Stimulated activated CD8-positive, alpha-beta memory T cell treated with anti-CD3 and anti-CD28 coated beads, Interleukin-15, amount 100 ng/mL, for 24 hours (primary cell): ENCODE results near the gene ABCG1.

ENCODE experiments used
- DNase-seq: peaks from one replicate; pipeline ENCODE4 v3.0.0-alpha.2; 2020; ENCODE audit warnings: low read depth

Gene ABCG1

DNA sequence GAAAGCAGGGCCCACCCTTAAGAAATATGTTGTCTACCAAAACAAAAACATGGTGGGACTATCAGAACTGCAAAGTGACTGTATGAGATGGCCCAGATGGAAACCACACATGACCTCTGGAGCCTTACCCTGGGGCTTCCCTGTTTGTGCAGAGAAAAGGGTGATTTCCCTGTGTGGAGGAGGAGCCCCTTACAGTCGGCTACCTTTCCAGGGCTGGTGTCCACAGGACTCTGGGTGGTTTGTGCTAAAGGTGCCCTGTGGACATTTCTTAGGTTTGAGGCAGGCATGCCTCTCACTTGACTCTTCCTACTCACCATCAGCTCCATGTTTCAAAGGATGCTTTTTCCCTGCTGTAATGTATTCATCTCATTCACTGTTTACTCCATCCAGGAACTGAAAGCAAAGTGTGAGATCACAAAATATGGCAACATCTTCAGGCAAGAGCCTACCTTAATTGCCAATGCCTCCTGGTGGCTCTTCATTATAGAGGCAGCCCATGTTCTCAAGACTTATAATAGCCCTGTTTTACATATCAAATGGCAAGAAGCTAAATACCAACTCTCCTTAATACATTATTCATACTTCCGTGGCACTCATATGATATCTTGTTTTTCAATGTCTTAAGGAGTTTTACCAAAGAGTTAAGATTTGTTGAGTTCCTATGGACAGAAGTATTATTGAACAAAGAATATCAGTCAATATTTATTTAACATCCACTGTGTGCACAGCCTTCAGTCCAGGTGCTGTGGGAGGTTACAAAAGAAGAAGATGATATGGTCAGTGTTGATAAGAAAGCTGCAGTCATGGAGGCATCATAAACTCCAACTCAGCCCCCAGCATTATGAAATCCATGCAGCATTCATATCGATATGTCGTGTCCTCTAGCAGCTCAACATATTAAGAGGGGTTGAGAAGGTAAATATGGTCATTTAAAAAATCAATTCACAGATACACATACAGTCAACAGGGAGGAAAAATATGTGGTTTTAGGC, 111.7 kb downstream of the ABCG1 start:
- no peak for DNase-seq

DNA sequence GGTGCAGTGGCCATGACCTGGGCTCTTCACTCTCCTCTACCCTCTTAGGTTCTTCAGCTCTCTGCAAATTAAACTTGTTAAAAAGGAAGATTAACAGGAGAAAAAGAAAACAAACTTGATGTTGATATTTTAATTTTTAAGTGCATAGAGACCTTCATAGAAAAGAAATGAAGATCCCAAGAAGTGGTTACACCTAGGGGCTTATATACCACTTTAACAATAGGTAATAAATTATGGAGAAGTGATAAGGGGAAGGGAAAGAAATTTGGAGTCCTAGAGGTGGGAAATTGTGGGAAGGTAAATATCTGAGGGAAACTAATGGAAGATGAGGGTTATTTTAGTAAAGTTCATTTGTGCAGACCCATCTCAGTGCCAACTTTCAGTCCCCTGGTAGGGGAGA, 112.7 kb downstream of the ABCG1 start:
- no peak for DNase-seq

DNA sequence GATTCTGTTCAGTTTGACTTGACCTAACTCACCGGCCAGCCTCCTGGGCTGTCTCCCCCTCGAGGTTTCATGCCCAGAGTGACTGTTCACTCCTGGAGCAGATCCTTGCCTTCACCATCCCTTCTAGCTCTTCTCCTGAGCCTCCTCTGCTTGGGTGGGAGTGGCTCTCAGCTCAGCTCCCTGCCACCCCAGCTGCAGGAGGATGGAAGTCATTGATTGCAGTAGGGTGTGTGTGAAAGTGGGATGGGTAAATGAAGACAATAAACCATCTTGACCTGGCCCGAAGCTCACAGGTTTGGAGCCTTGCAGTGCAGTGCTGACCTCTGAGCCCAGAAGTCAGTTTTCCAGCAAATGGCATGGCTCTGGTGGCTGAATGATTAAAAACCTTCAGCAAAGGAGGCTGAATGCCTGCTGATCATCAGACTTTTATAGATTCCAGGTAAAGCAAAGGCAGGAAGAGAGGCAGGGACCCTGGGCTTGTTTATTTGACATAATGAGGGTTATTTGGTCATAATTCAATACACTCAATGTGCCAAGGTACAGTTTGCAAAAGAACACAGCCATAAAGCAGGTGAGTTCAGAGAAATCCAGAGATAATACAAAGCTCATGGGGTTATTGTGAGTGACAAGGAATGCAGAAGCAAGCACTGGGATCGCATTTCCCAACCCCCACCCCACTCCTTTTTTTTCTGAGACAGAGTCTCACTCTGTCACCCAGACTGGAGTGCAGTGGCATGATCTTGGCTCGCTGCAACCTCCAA, 113.8 kb downstream of the ABCG1 start:
- DNase-seq, result no peak

DNA sequence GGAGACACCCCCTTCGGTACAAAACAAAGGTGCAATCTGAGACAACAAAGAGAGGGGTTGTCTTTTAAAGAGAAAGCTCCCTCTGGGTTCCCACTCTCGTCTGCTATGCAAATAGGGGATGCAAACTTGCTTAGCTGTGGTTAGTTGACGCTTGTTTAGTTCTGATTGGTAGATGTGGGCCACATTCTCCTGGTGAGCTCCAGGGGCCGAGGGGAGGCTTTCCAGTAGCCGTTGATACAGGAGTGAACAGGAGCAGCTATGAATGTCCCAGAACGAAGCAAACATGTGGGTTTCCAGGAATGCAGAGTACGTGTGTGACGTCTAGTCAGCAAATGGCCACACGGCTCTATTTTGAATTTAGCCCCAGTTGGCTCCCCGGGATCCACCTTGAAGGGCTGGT, 117.1 kb downstream of the ABCG1 start:
- no peak for DNase-seq

DNA sequence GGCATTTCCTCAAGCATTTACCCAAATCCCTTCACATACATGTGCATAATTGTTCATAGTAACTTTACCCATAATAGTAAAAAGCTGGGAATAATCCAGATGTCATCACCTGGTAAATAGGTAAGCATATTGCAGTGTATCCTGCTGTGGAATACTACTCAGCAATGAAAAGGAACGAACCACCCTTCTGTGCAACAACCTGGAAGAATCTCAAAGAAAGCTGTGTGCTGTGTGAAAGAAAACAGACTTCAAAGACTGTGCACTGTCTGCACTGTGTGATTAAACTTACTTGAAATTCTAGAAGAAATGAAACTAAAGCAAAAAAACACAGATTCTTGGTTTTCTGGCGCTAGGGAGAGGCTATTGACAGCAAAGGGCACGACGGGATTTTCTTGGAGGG, 118.3 kb downstream of the ABCG1 start:
- no peak for DNase-seq

DNA sequence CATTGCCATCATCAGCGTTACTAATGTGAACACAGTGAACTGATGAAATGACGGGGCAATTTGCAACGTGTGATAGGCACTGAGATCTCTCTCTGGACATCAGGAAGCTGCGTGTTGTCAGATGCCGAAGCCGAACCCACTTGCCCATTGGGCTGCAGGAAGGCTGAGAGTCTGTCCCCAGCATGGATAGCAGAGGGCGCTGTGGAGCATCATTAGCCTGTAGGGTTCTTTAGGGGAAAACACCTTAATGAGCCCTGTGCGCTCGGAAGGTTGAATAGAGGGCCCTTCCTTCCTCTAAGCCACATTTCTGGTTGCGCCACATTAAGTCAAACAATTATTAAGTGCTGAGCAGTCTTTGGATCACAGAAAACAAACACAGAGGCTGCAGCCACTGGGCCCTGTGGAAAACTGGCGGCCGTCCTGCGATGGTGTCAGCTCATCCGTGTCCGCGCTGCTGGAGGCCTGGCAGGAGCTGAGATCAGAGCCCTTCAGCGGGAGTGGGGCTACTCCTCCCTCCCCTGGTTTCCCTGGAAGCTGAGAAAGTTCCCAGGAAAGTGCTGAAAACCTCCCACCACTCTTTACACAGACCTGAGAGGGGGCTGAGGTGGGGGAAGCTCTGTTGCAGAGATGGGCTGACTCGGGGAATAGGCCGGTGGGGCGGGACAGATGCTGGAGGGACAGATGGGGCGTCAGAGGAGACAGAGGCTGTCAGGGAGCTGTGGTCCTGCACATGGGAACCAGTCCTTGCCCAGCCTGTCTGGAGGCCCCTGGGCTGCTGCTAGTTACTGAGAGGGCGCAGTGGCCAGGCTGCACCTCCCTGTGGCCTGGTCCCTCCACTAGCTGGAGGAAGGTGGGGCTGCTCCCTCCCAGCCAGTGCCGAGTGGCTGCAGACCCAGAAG, 119.1 kb downstream of the ABCG1 start:
- DNase-seq, result peak; percentile 50

DNA sequence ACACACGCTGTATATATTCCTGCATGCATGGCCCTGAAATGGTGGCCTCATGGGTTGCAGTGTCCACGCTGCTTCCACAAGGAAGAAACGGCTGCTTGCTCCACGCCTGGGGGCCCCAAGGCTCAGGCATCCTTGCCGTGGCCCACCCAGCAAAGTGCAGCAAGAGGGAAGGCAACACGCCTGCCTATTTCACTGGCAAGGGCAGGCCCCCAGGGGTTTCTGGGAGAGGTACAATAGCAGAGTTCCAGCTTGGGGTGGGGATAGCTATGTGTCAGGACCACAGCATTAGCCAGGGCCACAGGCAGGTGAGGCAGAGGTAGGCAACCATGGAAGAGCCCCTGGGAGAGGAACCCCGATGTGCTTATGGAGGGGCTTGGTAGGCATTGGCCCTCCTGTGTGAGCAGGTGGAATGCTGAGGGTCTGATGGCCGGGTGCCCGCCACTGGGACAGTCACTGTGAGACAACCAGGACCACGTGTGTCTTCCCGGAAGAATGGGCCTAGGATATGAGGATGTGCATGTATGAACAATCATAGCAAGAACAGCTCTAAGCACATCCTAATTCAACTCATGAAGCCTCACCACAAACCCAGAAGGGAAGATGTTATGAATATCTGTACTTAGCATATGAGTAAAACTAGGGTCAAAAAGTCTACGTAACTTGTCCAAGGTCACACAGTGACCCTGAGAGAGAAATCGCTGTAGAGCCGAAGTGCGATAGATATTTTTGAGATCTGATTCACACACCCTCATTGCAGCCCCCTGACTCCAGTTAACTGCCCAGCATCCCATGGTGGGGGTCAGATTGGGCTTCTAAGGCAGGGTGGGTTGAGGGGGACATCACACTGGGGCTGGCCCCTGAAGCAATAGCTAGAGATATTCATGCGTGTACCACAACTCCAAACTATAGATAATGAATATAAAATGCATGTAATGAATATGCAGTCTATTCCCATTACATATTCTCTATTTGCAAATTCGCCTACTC, 120.1 kb downstream of the ABCG1 start:
- DNase-seq, result no peak

DNA sequence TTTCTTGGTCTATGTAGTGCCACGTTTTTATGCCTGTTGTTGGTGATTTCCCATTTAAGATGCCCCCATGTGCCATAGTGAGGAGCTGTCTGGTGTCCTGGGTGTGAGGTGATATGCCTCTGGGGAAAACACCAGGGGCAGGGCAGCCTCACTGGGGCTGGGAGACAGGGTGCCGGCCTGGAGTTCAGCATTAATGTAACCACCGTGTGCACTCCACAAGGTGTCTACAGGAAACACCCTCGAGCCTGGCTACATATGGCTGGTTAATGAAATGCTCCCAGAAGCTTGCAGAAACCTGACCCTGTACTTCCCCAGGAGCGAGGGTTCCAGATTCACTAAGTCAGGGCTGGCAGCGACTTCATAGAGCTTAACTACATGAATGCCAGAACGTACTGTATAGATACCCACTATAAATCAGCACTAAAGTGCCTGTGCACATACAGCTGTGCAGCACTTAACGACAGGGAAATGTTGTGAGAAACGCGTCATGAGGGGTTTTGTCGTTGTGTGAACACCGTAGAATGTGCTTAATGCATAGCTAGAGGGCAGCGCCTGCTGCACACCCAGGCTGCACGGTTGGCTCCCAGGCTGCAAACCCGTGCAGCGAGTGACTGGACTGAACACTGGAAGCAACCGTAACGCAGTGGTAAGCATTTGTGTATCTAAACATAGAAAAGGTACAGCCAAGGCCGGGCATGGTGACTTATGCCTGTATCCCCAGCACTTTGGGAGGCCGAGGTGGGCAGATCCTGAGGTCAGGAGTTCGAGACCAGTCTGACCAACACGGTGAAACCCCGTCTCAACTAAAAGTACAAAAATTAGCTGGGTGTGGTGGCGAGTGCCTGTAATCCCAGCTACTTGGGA, 121.5 kb downstream of the ABCG1 start:
- DNase-seq, result no peak

DNA sequence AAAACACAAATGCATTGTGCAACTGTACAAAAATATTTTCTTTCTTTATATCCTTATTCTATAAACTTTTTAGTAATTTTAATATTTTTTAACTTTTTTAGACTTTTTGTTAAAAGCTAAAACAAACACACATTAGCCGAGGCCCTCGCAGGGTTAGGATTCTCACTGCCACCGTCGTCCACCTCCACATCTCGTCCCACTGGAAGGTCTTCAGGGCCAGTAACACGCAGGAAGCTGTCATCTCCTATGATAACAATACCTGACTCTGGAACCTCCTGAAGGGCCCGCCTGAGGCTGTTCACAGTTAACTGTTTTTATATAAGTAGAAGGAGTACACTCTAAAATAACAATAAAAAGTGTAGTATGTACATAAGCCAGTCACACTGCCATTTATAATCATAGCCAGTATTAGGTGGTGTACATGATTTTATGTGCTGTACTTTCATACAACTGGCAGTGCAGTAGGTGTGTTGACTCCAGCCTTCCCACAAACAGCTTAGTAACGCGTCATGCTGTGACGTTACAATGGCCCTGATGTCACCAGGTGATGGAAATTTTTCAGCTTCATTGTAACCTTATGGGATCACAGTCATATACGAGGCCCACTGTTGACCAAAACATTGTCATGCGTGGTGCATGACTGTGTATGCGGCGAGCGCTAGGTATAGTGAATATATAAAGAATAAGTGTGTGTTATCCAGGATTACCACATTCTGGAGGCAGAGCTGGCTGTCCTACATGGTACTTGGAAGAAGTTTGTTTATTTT, 123.0 kb downstream of the ABCG1 start:
- no peak for DNase-seq

DNA sequence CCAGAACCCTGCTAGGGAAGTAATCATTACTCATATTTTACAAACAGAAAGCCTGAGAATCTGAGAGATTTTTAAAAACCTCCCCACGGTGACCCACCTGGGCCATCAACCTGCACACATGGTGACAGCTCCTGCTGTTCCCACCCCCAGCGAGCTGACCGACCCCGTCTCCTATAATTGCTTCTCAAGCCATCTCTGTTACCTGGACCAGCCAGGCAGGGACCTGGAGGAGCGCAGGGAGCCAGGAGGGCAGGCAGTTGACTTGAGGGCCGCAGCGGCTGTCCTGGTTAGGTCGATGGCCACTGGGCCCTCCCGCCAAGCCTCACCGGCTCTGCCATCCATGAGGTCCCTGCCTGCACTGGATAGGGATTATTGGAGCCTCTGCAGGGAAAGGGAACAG, 124.2 kb downstream of the ABCG1 start:
- no peak for DNase-seq

DNA sequence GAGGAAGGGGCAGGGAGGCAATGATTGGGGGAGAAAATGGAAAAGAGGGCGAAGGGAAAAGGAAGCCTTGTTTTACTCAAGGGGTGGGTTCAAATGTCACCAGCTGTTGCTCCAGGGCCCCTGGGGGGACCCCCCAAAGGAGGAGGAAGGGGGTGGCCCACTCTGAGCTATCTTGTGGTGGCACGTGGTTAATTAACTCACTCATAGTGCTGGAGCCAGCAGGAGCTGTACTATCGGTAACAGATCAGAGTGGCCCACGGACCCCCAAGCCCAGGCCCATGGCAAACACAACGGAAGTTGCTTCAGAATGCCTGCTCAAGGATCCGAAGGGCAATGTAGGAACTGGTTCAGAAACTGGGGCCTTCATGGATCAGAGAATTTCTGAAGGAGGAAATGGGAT, 124.6 kb downstream of the ABCG1 start:
- no peak for DNase-seq

DNA sequence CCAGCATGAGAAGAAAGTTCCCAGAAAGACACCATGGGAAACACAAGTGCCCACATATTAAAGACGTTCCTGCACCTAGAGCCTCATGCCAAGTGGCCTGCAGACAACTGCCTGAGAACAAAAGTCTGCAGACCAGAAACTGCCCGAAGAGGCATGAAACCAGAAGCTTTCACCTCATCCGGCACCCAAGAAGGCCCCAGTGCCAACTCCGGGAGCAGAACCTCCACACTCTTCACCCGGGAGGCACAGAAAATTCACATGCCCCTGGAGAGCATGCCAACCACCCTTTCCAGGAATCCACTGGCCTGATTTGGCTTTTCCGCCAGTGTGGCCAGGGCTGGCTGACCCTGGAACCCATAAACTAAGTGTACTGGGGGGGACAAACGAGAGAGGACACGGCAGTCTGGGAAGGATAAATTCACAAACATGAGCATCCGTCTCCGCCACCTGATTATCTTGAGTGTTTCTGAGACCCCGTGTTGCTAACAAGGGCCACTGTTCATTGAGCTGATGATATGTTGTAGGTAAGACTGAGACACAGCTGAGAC, 125.1 kb downstream of the ABCG1 start:
- DNase-seq, result no peak

DNA sequence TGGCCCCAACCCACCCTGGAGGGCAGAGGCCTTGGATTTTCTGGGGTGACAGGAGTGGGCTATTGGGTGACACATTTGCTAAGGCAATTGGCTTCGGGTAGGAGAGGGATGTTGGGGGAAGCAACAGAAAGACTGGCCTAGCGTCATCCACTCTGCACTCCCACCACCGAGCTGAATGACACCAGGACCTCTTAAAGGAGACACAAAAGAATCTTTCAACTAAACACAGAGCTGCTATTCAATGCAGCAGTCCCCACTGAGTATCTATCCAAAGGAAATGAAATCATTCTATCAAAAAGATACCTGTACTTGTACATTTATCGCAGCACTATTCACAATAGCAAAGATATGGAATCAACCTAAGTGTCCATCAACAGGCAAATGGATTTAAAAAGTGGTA, 125.7 kb downstream of the ABCG1 start:
- DNase-seq, result no peak

DNA sequence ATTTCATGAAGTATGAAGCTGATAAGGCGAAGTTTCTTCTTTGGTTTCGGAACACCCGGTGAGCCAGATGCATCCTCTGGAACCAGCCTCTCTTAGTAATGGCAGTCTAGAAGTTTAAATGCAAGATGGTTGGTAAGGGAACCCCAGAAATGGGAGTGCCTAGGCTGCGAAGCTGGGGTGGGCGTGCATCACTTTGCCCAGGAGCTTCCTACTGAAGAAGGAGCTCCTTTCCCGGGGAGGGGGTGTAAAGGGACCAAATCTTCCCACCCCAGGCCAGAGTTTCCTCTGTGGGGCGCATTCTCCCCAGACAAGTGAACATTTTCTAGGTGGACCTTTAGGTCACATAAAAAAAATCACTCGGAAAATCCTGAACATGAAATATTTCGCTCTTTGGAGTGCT, 127.5 kb downstream of the ABCG1 start:
- DNase-seq, result no peak
